ENCODE results near the gene SPRED1.
"Not testable (repeated sequence)": the region's sequence is repeated elsewhere in the genome, so short reads cannot be mapped to it uniquely, and the experiment has no call there.

The SPRED1 gene

GRCh38 chr15:38254051-38254883, 1.6 kb downstream of the SPRED1 start:
- H3K27ac Mint-ChIP-seq, result no peak overlapping the region
- peaks cover 62% of the 10 kb centered on the region for H3K27me3 Mint-ChIP-seq (ENCODE audit: low read depth)

DNA sequence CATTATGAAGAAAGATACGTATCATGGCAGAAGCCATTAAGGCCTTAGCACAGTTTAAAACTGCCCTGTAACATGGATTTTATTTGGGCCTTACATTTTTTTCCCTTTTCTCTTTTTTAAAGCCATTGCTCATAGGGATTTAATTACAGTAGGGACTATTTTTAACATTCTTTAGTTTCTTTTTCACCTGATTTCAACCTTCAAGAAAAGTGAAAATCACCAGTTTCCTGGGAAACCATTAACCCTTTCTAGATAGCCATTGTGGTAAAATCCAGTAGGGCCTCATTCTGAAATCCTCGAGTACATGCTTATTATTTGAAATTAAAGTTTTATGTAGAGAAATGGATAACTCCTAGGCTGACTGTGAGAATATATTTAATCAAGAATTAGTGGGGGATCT, 3.1 kb downstream of the SPRED1 start:
- Mint-ChIP-seq H3K4me3 (no peak overlapping the region), H3K27me3 (ENCODE audit: low read depth) (peaks cover 58% of the 10 kb centered on the region), H3K4me1 (ENCODE audit: low read depth) (peaks cover 24% of the 10 kb centered on the region), H3K36me3 (ENCODE audit: low read depth) (no peaks in the 10 kb centered on the region), H3K27ac (no peak overlapping the region), H3K9me3 (no peaks in the 10 kb centered on the region)

More at GRCh38 chr15:38254051-38254883, 1.6 kb downstream of the SPRED1 start:
- peaks cover 24% of the 10 kb centered on the region for H3K4me1 Mint-ChIP-seq (ENCODE audit: low read depth)
- no peaks in the 10 kb centered on the region for H3K36me3 Mint-ChIP-seq (ENCODE audit: low read depth)
- H3K4me3 Mint-ChIP-seq, result peak overlapping the region; percentile 76
- H3K9me3 Mint-ChIP-seq, result no peaks in the 10 kb centered on the region

GRCh38 chr15:38257676-38258075, 5.0 kb downstream of the SPRED1 start:
- no peak overlapping the region for H3K27ac Mint-ChIP-seq

DNA sequence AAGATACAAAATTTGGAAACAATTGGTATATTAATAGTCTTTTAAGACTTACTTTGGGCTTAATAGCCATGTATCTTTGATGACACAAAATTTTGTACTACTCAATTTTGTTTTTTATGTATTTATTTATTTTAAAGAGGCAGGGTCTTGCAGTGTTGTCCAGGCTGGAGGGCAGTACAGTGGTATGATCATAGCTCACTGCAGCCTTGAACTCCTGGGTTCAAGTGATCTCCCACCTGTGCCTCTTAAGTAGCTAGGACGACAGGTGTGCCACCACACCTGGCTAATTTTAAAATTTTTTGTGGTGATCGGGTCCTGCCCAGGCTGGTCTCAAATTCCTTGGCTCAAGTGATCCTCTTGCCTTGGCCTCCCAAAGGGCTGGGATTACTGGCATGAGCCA, 6.5 kb downstream of the SPRED1 start:
- H3K27ac Mint-ChIP-seq, result no peak overlapping the region
- no peaks in the 10 kb centered on the region for H3K9me3 Mint-ChIP-seq
- peaks cover 34% of the 10 kb centered on the region for H3K27me3 Mint-ChIP-seq (ENCODE audit: low read depth)
- no peak overlapping the region for H3K4me3 Mint-ChIP-seq
- H3K4me1 Mint-ChIP-seq (ENCODE audit: low read depth), result peaks cover 6% of the 10 kb centered on the region
- no peaks in the 10 kb centered on the region for H3K36me3 Mint-ChIP-seq (ENCODE audit: low read depth)

More at GRCh38 chr15:38257676-38258075, 5.0 kb downstream of the SPRED1 start:
- H3K4me1 Mint-ChIP-seq (ENCODE audit: low read depth), result peaks cover 16% of the 10 kb centered on the region
- H3K36me3 Mint-ChIP-seq (ENCODE audit: low read depth), result no peaks in the 10 kb centered on the region
- H3K27me3 Mint-ChIP-seq (ENCODE audit: low read depth), result peaks cover 48% of the 10 kb centered on the region
- no peak overlapping the region for H3K4me3 Mint-ChIP-seq
- no peaks in the 10 kb centered on the region for H3K9me3 Mint-ChIP-seq

- Mint-ChIP-seq H3K4me3 (no peak overlapping the region), H3K9me3 (no peaks in the 10 kb centered on the region), H3K36me3 (ENCODE audit: low read depth) (no peaks in the 10 kb centered on the region), H3K4me1 (ENCODE audit: low read depth) (no peaks in the 10 kb centered on the region), H3K27ac (no peak overlapping the region), H3K27me3 (ENCODE audit: low read depth) (peaks cover 26% of the 10 kb centered on the region)
Measured at GRCh38 chr15:38260077-38260476, 7.4 kb downstream of the SPRED1 start.

DNA sequence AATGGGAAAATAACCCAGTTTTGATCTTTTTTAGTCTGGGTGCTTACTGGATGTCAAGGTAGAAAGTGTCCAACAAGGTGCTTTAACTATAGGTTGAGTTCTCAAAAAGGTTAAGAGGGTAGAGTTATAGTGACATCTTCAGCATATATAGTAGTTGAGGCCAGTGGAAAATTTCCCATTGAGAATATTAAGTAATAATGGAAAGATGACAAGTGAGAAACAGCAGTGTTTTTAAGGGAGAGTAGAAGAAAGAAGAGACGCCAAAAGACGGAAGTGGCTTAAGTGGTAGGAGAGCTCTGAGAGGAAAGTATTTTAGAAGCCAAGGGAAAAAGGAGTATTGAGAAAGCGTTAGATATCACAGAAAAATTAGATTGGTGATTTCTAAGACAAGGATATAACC, 10.6 kb downstream of the SPRED1 start:
- Mint-ChIP-seq H3K4me1 (ENCODE audit: low read depth) (no peaks in the 10 kb centered on the region), H3K9me3 (no peaks in the 10 kb centered on the region), H3K36me3 (ENCODE audit: low read depth) (no peaks in the 10 kb centered on the region), H3K4me3 (no peak overlapping the region), H3K27ac (no peak overlapping the region), H3K27me3 (ENCODE audit: low read depth) (peaks cover 14% of the 10 kb centered on the region)

DNA sequence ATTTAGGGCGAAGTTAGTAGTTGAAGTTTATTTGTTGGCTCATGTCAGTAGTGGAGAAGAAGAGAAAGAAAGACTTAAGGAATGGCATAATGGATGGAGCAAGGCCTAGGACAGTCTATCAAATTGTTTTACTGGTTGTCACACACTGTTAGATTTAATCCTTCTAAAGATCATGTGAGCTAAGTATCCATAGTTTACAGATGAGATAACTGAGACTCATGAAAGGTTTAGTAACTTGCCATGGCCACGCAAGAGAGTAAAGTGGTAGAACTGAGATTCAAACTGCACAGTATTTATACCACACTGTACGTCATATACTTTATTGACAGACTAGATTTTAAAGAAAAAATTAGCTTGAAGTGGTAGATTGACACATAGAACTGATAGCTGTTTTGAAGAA, 11.4 kb downstream of the SPRED1 start:
- H3K9me3 Mint-ChIP-seq, result no peaks in the 10 kb centered on the region
- peaks cover 14% of the 10 kb centered on the region for H3K27me3 Mint-ChIP-seq (ENCODE audit: low read depth)

DNA sequence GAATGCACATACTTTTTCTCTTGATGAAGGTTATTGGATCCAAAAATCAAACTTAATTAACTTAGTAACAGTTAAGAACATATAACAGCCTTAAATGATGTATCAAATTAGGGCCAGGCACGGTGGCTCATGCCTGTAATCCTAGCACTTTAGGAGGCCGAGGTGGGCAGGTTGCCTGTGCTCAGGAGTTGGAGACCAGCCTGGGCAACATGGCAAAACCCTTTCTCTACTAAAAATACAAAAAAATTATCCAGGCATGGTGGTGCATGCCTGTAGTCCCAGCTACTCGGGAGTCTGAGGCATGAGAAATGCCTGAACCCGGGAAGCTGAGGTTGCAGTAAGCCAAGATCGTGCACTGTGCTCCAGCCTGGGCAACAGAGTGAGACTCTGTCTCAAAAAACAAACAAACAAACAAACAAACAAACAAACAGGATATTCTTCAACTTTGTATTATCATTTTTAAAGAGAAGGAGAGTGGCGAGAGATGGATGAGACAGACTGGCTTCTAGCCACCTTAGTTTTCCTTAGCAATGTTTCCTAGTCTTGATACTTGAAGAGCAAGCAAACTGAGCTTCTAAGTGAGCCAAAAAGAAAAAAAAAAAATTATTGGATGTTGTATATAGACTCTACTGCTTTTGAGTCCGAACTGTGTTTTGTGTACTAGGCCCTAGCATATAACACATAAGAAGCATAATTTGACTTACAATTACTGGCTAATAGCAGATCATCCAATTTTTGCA, 13.8 kb downstream of the SPRED1 start:
- Mint-ChIP-seq H3K36me3 (ENCODE audit: low read depth) (no peaks in the 10 kb centered on the region), H3K4me1 (ENCODE audit: low read depth) (no peaks in the 10 kb centered on the region), H3K4me3 (no peak overlapping the region), H3K9me3 (no peaks in the 10 kb centered on the region), H3K27me3 (ENCODE audit: low read depth) (no peaks in the 10 kb centered on the region), H3K27ac (no peak overlapping the region)

More for the DNA sequence above, 11.4 kb downstream of the SPRED1 start:
- no peak overlapping the region for H3K4me3 Mint-ChIP-seq
- no peak overlapping the region for H3K27ac Mint-ChIP-seq
- no peaks in the 10 kb centered on the region for H3K36me3 Mint-ChIP-seq (ENCODE audit: low read depth)
- H3K4me1 Mint-ChIP-seq (ENCODE audit: low read depth), result no peaks in the 10 kb centered on the region

GRCh38 chr15:38267421-38268022, 14.9 kb downstream of the SPRED1 start:
- Mint-ChIP-seq H3K9me3 (no peaks in the 10 kb centered on the region), H3K36me3 (ENCODE audit: low read depth) (no peaks in the 10 kb centered on the region), H3K27me3 (ENCODE audit: low read depth) (no peaks in the 10 kb centered on the region), H3K4me3 (no peak overlapping the region), H3K4me1 (ENCODE audit: low read depth) (no peaks in the 10 kb centered on the region), H3K27ac (no peak overlapping the region)

- Mint-ChIP-seq H3K4me1 (ENCODE audit: low read depth) (no peaks in the 10 kb centered on the region), H3K27ac (no peak overlapping the region), H3K36me3 (ENCODE audit: low read depth) (no peaks in the 10 kb centered on the region), H3K27me3 (ENCODE audit: low read depth) (peaks cover 10% of the 10 kb centered on the region), H3K9me3 (no peaks in the 10 kb centered on the region), H3K4me3 (no peak overlapping the region)
Measured at GRCh38 chr15:38271144-38271543, 18.5 kb downstream of the SPRED1 start.

DNA sequence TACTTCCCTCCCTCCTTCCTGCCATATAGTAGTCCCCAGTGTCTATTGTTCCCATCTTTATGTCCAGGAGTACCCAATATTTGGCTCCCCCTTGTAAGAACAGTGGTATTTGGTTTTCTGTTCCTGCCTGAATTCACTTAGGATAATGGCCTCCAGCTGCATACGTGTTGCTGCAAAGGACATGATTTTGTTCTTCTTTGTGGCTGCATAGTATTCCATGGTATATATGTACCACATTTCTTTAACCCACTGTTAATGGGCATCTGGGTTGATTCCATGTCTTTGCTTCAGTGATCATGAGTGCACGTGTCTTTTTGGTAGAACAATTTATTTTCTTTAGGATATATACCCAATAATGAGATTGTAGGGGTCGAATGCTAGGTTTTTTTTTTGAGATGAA, 19.3 kb downstream of the SPRED1 start:
- no peak overlapping the region for H3K27ac Mint-ChIP-seq
- no peaks in the 10 kb centered on the region for H3K36me3 Mint-ChIP-seq (ENCODE audit: low read depth)
- H3K4me1 Mint-ChIP-seq (ENCODE audit: low read depth), result no peaks in the 10 kb centered on the region
- H3K27me3 Mint-ChIP-seq (ENCODE audit: low read depth), result peaks cover 10% of the 10 kb centered on the region
- no peak overlapping the region for H3K4me3 Mint-ChIP-seq
- no peaks in the 10 kb centered on the region for H3K9me3 Mint-ChIP-seq

GRCh38 chr15:38272431-38272830, 19.8 kb downstream of the SPRED1 start:
- not testable (repeated sequence) for H3K4me3 Mint-ChIP-seq; H3K27me3 Mint-ChIP-seq (ENCODE audit: low read depth); H3K9me3 Mint-ChIP-seq; H3K27ac Mint-ChIP-seq; H3K4me1 Mint-ChIP-seq (ENCODE audit: low read depth); H3K36me3 Mint-ChIP-seq (ENCODE audit: low read depth)

DNA sequence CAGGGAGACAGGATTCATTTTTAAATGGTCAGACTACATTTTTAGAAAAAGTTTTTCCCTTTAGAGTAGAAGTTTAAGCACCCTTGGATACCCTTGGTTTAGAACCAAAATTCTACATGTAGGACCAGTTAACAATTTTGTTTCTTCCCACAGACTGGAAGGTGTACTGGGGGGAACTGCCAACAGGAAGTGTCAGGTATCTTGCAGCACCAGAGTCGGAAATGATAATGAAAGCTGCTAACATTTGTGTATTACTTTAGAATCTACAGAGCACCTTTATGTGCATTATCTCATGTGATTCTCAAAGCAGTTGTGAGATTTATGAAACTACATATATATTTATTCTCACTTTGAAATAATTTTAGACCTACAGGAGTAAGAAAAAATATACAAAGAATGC, 21.5 kb downstream of the SPRED1 start:
- no peaks in the 10 kb centered on the region for H3K36me3 Mint-ChIP-seq (ENCODE audit: low read depth)
- no peak overlapping the region for H3K4me3 Mint-ChIP-seq
- H3K27ac Mint-ChIP-seq, result no peak overlapping the region
- H3K9me3 Mint-ChIP-seq, result no peaks in the 10 kb centered on the region
- no peaks in the 10 kb centered on the region for H3K4me1 Mint-ChIP-seq (ENCODE audit: low read depth)
- H3K27me3 Mint-ChIP-seq (ENCODE audit: low read depth), result peaks cover 13% of the 10 kb centered on the region

DNA sequence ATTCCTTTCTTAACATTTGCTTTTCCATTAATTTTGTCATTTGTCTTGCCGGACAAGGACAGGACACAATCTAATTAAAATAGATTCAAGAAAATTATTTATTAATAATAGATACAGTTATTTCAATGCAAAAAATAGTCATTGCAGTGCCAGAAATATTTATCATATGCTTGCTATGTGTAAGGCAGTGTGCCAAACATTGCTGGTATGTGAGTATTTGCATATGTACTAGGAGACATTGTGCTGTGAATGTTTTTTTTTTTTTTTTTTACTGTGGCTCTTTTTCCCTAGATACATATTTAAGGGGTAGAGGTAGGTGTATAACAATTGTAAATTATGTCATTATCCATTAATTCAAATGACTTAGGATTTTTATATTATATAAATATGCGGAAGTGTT, 23.3 kb downstream of the SPRED1 start:
- Mint-ChIP-seq H3K27me3 (ENCODE audit: low read depth) (peaks cover 13% of the 10 kb centered on the region), H3K4me3 (no peak overlapping the region), H3K27ac (no peak overlapping the region), H3K4me1 (ENCODE audit: low read depth) (no peaks in the 10 kb centered on the region), H3K36me3 (ENCODE audit: low read depth) (no peaks in the 10 kb centered on the region), H3K9me3 (no peaks in the 10 kb centered on the region)

- H3K27me3 Mint-ChIP-seq (ENCODE audit: low read depth), result peaks cover 13% of the 10 kb centered on the region
- not testable (repeated sequence) for H3K27ac Mint-ChIP-seq; H3K36me3 Mint-ChIP-seq (ENCODE audit: low read depth); H3K4me3 Mint-ChIP-seq; H3K9me3 Mint-ChIP-seq; H3K4me1 Mint-ChIP-seq (ENCODE audit: low read depth)
Measured at GRCh38 chr15:38277281-38277680, 24.6 kb downstream of the SPRED1 start.

Measured in T-helper 1 cell treated with Interleukin-12 subunit alpha and Interleukin-12 subunit beta and Interleukin-4 antibody, amounts not matched to agents 30 μg/mL and 1 μg/mL, for 36 hours (primary cell).